HFFc6 (cell line): Measurements from ENCODE around the gene TSPAN1. TPM values are rescaled to one million over a fixed set of nuclear protein-coding genes. Genes with fewer than 3 reads are reported as not detected.

ENCODE experiments used
- DNase-seq: peaks from one replicate; pipeline ENCODE4 v3.0.0-alpha.2; 2018
- H3K27ac Mint-ChIP-seq: 2 replicates; pipeline ENCODE4 v1.8.0; 2020; ENCODE audit warnings: mild to moderate bottlenecking, mixed read lengths
- H3K27me3 Mint-ChIP-seq: 2 replicates; pipeline ENCODE4 v1.8.0; 2021; ENCODE audit warnings: mild to moderate bottlenecking, moderate library complexity, mixed read lengths; ENCODE audit not compliant: insufficient read depth
- H3K36me3 Mint-ChIP-seq: 2 replicates; pipeline ENCODE4 v1.8.0; 2021; ENCODE audit warnings: low read depth, mixed read lengths
- H3K4me1 Mint-ChIP-seq: 2 replicates; pipeline ENCODE4 v1.8.0; 2020; ENCODE audit warnings: low read depth, mixed read lengths
- H3K4me3 Mint-ChIP-seq: 2 replicates; pipeline ENCODE4 v1.8.0; 2020; ENCODE audit warnings: mild to moderate bottlenecking, moderate library complexity, mixed read lengths
- H3K9me3 Mint-ChIP-seq: 2 replicates; pipeline ENCODE4 v1.8.0; 2020; ENCODE audit warnings: mild to moderate bottlenecking, mixed read lengths
- total RNA-seq, 6 experiments: library from RNA; stranded (reverse); fragmentation: NEBNext Ultra II Directional; extraction: Animal tissue kit (Norgen Biotek cat#: 25700); gene quantifications; 2 replicates in 1 of 6; 3 replicates in 5 of 6; pipeline ENCODE4 v1.2.3, GENCODE V29; 2021
- TF ChIP-seq, protein P1 (sequence below): fragments of 200-600 bp; sonication (generic); IDR thresholded peaks from 2 replicates; pipeline ENCODE4 v1.5.0; 2021; ENCODE audit warnings: antibody characterized with exemption, mild to moderate bottlenecking

The TSPAN1 gene
- total RNA-seq, 6 experiments from 2014 or later, result 0.80 to 1.9 (median 1.1) TPM

DNA sequence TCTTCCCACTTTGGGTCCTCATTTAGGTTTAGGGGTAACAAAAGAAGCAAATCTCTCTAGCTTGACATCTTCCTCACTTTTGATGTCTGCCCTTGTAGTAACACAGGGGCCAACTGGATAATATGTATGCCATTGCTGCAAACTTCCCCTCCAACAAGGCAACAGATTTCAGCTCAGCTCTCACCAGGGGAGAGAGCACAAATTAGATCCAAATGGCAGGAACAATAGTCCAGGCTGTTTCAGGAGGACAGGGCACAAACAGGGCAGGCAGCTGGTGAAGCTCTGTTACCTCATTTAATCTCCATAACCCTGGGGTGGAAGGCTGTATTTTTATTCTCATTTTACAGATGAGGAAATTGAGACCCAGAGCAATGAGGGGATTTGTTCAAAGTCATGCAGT, 38.2 kb upstream of the TSPAN1 start:
- DNase-seq, result no peak
- TF ChIP-seq, protein P1, sequence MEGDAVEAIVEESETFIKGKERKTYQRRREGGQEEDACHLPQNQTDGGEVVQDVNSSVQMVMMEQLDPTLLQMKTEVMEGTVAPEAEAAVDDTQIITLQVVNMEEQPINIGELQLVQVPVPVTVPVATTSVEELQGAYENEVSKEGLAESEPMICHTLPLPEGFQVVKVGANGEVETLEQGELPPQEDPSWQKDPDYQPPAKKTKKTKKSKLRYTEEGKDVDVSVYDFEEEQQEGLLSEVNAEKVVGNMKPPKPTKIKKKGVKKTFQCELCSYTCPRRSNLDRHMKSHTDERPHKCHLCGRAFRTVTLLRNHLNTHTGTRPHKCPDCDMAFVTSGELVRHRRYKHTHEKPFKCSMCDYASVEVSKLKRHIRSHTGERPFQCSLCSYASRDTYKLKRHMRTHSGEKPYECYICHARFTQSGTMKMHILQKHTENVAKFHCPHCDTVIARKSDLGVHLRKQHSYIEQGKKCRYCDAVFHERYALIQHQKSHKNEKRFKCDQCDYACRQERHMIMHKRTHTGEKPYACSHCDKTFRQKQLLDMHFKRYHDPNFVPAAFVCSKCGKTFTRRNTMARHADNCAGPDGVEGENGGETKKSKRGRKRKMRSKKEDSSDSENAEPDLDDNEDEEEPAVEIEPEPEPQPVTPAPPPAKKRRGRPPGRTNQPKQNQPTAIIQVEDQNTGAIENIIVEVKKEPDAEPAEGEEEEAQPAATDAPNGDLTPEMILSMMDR, result no peak
- H3K4me3 Mint-ChIP-seq, result no peak overlapping the region
- no peaks in the 10 kb centered on the region for H3K9me3 Mint-ChIP-seq
- peaks cover 10% of the 10 kb centered on the region for H3K27me3 Mint-ChIP-seq
- no peaks in the 10 kb centered on the region for H3K36me3 Mint-ChIP-seq
- no peak overlapping the region for H3K27ac Mint-ChIP-seq
- peaks cover 42% of the 10 kb centered on the region for H3K4me1 Mint-ChIP-seq

DNA sequence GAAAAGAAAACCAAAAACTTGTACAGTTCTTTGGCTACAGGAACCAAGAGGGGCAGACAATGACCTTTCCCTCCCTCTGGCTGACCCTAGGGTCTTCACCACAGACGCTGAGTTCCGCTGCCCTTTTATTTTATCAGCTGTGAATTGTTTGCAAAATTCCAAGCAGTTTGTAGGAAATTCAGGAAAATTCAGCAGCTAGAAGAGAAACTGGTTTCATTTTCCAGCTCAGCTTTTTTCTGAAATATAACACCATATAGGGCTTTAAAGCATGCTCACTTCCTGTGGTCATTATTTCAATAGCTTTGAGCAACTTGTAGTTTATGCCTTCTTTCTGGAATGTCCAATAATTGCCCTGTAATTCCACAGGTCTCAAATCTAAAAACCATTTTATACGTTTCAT, 37.0 kb upstream of the TSPAN1 start:
- no peak for DNase-seq
- peak overlapping the region; percentile 73 for H3K4me3 Mint-ChIP-seq

DNA sequence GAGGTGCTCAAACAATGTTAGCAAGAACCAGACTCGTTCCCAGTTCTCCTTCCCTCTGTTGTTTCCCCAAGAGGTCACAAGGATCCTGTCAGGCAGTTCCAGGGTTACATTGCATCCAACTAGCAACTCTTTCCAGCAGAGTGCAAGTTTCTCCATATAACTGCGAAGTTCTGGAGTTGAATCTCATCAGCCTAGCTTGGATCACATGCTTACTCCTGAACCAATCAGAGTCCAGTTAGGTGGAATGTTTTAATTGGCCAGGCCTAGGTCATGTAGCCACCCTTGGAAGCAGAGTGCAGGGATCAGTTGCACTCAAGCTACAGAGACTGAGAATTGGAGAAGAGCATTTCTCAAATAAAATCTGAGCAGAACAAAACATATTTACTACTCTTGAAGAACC, 26.6 kb upstream of the TSPAN1 start:
- Mint-ChIP-seq H3K27ac (no peak overlapping the region), H3K4me3 (no peak overlapping the region), H3K36me3 (no peaks in the 10 kb centered on the region), H3K9me3 (no peaks in the 10 kb centered on the region), H3K27me3 (peaks cover 8% of the 10 kb centered on the region), H3K4me1 (peaks cover 20% of the 10 kb centered on the region)
- TF ChIP-seq, protein P1, result no peak
- no peak for DNase-seq

More for the DNA sequence above, 37.0 kb upstream of the TSPAN1 start:
- no peak overlapping the region for H3K27ac Mint-ChIP-seq
- H3K9me3 Mint-ChIP-seq, result no peaks in the 10 kb centered on the region
- peaks cover 7% of the 10 kb centered on the region for H3K27me3 Mint-ChIP-seq
- no peaks in the 10 kb centered on the region for H3K36me3 Mint-ChIP-seq
- peaks cover 34% of the 10 kb centered on the region for H3K4me1 Mint-ChIP-seq
- TF ChIP-seq, protein P1, result no peak

DNA sequence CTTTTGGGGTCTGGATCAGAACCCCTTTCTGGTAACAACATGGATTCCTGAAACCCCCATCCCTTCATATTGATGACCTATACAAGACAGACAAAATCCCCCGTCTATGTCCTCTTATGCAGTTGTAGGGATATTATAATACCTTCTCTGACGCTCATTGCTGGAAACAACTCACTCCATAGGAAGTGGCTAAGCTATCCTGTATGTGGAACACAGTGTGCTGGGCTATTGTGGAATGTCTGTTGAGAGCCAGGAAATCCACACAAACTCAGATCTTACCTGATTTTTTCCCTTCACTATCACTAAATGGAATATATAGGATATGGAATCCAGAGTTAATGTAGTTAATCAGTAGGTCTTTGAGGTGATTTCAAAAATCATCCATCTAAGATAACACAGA, 24.8 kb upstream of the TSPAN1 start:
- H3K27me3 Mint-ChIP-seq, result peaks cover 8% of the 10 kb centered on the region
- H3K4me3 Mint-ChIP-seq, result no peak overlapping the region
- TF ChIP-seq, protein P1, result no peak
- no peaks in the 10 kb centered on the region for H3K9me3 Mint-ChIP-seq
- H3K36me3 Mint-ChIP-seq, result no peaks in the 10 kb centered on the region
- no peak overlapping the region for H3K27ac Mint-ChIP-seq
- peaks cover 28% of the 10 kb centered on the region for H3K4me1 Mint-ChIP-seq
- no peak for DNase-seq

DNA sequence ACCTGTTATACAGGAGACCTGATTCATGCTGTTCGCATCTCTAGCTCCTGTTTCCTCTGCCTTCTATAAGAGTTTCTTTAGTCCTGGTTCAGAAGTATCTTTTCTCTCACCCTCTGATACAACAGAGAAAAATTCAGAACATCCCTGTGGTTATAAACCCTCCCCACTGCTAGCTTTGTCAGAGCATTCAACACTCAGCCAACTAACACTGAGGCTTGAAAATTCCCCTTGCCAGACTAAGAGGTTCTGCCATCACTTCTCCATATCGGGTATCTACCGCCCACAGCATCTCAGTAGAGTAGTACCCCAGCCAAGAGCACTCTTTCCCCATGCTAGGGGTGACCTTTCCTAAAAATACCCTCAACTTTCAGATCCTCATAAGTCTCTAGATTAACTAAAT, 22.9 kb upstream of the TSPAN1 start:
- H3K9me3 Mint-ChIP-seq, result no peaks in the 10 kb centered on the region
- peak overlapping the region; percentile 63 for H3K27ac Mint-ChIP-seq
- H3K4me3 Mint-ChIP-seq, result no peak overlapping the region
- peak; percentile 74 for DNase-seq
- TF ChIP-seq, protein P1, result no peak
- no peaks in the 10 kb centered on the region for H3K36me3 Mint-ChIP-seq
- H3K4me1 Mint-ChIP-seq, result peaks cover 28% of the 10 kb centered on the region
- H3K27me3 Mint-ChIP-seq, result 0 out of 2 replicates have a peak, but pooled peaks cover 2% of the 10 kb centered on the region

DNA sequence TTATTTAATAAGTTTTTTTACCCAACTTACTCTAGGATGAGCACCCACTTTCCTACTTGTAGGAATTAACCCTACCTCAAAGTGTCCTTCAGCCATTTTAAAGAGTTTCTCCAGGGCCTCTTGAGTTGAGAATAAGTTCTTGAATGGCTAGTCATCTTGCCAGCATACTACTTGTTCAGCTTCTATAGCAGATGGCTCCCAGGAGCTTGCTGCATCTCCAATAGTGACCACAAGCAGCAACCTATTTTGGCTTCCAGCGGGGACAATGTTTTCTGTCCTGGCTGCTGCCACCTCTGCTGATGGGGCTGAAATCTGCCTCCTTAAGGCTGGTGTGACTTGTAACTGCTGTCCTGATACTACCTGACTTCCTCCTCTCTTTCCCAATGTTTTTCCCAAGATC, 21.7 kb upstream of the TSPAN1 start:
- no peaks in the 10 kb centered on the region for H3K36me3 Mint-ChIP-seq
- no peak overlapping the region; the same call in 1 of the 2 replicates for H3K27ac Mint-ChIP-seq
- no peak for DNase-seq

More for the DNA sequence above, 21.7 kb upstream of the TSPAN1 start:
- H3K27me3 Mint-ChIP-seq, result 0 out of 2 replicates have a peak, but pooled peaks cover 2% of the 10 kb centered on the region
- TF ChIP-seq, protein P1, result no peak
- no peak overlapping the region for H3K4me3 Mint-ChIP-seq
- no peaks in the 10 kb centered on the region for H3K9me3 Mint-ChIP-seq
- peaks cover 28% of the 10 kb centered on the region for H3K4me1 Mint-ChIP-seq
